GM19455 (cell line): ENCODE measurements around the gene LCNL1.

ENCODE experiments used
- ATAC-seq: cut with Tn5 transposase; IDR thresholded peaks from one replicate; pipeline ENCODE4 v1.9.1; 2021; ENCODE audit not compliant: unreplicated experiment

The LCNL1 gene

DNA sequence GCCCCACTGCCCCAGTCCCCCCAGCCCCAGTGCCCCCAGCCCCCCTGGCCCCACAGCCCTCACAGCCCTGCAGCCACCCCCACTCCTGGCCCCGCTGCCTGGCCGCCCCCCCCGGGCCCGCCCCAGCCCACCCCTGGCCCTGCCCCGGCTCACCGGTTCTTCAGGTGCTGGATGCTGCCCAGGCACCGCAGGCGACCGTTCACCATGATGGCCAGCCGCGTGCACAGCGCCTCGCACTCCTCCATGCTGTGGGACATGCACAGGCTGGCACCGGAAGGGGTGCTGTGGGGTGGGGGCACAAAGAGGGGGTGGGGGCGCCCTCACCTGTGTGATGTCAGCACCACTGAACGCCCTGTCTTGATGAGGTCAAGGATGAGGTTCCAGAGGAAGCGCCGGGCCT, 26.4 kb downstream of the LCNL1 start:
- no peak for ATAC-seq

DNA sequence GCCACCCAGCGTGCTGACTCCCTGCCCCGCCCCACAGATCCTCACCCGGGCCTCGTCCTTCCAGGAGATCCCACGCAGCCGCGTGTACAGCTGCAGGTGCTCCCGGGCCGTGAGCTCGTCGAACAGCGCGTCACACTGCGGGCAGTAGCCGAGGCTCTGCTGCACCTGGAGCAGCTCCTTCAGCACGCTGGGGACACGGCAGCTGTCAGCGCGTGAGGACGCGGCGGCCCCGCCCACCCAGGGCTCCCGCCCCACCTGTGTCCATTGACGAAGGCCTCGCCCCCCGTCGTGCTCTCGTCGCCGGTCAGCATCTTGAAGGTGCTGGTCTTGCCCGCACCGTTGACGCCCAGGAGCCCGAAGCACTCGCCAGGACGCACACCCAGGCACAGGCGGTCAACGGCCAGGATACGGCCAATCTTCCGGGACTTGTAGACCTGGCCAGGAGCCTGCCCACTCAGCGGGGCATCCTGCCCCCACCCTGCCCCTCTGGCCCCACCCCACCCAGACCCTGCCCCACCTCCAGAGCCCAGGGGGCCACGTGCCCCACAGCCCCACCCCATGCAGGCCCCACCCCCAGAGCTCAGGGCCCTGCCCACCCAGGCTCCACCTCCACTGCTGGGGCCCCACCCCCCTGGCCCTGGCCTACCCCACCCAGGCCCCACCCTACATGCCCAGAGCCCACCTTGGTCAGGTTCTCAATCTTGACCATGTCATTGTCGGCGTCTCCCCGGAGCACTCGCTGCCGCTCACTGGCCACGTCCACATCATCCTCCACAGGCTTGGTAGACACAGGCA, 27.3 kb downstream of the LCNL1 start:
- ATAC-seq: no peak

DNA sequence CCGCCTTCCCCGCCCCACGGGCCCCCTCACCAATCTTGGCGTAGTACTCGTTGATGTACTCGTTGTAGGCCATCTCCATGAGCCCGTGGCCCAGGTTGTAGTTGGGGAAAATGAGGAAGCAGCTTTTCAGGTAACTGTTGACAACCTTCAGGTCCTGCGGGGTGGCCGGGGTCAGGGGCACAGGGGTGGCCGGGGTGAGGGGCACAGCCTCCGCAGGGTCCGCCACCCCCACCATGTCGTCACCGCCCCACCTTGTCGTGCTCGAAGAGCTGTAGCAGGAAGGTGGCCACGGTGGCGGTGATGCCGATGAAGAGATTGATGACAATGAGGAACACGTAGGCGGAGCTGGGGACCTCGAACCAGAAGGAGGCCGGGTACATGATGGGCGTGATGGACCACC, 28.4 kb downstream of the LCNL1 start:
- no peak for ATAC-seq

GRCh38 chr9:137011907-137012675, 29.3 kb downstream of the LCNL1 start:
- ATAC-seq: no peak

DNA sequence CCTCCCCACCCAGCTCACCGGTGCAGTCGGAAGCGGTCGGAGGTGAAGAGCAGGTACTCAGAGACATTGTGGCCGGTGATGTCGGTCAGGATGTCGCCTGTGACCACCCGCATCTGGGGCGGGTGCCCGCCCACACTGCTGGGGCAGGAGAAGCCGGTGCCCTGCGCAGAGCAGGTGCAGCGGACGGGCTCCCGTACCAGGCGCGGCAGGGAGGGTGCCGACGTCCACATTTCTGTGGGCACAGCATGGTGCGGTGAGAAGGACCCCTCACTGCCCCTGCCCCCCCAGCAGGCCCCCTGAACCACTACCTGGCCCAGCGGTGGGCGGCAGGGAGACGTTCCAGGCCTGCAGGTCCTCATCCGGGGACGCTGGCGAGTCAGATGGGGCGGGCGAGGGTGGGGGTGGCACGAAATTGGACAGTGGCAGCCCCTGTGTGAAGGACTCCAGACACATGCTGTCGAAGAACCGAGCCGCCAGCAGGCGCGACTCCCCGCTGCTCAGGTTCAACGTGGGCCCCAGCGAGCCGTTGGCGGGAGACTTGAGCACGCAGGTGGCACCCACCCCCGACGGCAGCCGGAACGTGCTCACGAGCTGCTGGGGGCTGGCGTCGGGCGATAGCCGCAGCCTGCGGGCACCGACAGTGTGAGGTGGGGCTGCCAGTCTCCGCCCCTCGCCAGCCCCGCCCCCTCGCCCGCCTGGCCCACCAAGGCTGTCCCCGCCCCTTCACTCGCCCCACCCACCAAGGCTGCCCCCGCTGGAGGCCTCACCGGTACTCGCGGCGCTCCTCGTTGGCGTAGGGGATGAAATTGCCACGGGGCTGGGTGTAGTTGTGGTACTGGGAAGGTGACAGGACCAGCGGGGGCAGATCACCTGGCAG, 30.1 kb downstream of the LCNL1 start:
- no peak for ATAC-seq

- ATAC-seq: no peak
These were observed 30.8 kb downstream of the LCNL1 start for GRCh38 chr9:137013571-137013940.

DNA sequence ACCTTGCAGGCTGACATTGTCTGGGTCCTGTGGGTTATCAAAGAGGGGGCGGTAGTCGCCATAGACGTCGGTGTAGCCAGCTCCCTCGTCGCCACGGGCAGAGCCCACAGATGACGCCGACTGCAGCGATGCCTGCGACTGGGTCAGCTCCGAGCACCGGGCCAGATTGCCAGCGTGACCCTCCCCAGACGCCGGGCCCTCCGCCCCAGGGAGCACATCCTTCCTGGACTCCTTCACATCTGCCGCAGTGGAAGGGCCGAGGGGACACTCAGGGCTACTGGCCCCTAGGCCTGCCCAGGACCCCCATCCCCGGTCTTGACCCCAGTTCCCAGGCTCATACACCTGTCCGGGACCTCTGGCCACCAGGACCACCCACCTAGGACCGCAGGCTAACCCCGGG, 31.4 kb downstream of the LCNL1 start:
- ATAC-seq: no peak

GRCh38 chr9:137014776-137015539, 32.2 kb downstream of the LCNL1 start:
- no peak for ATAC-seq

GRCh38 chr9:137015540-137015930, 32.7 kb downstream of the LCNL1 start:
- no peak for ATAC-seq

- no peak for ATAC-seq
These were observed 33.2 kb downstream of the LCNL1 start for GRCh38 chr9:137015976-137016375.

GRCh38 chr9:137016436-137016835, 33.6 kb downstream of the LCNL1 start:
- no peak for ATAC-seq

DNA sequence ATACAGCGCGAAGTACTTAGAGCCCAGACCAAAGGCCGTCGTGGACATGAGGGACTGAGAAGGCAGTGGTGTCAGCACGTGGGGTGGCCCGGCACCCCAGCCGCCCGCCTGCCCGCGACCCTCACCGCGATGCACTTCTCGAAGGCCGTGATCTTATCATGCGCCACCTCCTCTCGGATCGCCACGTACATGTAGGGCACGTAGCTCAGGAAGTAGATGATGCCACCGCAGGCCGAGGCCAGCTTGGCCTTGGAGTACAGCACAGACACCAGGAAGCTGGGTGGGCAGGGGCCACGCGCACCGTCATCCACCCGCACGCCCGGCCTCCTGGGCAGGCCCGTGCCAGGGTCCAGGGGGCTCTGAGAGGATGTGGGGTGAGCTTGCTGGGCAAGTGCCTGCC, 34.3 kb downstream of the LCNL1 start:
- no peak for ATAC-seq

GRCh38 chr9:137017791-137018497, 35.2 kb downstream of the LCNL1 start:
- ATAC-seq: no peak

GRCh38 chr9:137018761-137019559, 36.2 kb downstream of the LCNL1 start:
- ATAC-seq: no peak

DNA sequence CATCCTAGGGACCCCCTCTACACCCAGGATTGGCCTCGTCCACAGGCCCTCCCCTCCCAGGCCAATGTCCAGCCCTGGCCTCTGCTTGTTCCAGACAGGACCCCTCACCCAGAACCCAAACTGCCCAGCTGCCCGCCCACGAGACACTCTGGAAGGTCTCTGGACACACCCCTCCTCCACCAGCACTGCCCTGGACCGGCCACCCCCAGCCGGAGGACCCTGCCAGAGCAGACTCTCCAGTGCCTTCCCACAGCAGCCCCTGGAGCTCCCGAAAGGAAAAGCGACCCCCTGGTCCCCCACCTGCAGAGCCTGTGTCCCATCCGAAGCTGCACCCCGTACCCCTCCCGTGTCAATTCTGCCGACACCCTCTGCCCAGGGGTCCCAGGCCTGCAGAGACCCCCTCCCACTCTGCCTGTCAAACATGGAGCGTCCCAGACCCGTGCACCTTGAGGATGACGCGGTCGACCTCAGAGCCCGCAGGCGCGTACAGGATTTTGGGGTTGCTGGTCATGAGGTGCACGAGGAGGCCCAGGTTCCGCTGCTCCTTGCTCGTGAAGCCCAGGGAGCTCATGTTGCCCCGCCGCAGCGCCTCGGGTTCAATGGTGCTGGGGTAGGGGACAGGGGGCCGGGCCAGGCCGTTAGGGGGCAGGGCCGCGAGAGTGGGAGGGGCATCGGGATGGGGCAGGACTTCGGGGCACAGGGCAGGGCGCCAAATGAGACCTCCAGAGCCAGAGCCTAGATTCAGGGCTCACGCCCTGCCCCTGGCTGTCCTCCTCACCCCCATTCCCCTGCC, 37.3 kb downstream of the LCNL1 start:
- no peak for ATAC-seq

DNA sequence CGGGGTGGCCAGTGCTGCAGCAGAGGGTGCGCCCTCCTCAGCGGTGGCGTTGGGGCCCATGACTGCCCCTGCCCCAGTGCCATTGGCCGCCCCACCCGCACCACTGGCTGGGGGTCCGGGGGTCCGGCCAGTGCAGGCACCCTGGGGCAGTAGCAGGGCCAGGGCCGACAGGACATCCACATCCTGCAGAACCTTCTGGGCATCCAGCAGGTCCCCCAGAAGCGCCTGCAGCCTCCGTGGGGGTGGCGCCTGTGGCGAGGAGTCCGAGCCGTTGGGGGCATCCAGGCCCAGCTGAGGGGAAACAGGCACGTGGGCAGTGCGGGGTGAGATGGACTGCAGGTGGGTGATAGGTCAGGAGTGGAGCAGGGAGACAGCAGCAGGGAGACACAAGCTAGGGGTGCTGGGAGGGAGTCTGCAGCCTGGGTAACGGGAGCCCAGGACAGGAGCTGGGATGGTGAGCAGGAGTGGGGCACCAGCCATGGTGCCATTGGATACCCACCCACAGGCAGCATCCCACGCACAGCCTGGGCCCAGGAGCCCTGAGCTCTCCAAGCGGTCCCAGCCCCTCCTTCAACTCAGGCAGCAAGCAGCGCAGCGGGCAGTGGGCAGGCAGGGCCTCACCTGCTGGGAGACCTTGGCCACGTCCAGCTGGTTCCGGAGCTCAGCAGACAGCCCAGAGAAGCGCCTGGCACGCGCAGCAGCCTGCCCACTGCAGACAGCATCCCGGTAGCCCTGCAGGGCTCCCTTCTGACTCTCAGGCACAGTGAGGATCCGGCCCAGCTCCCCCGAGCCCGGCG, 38.2 kb downstream of the LCNL1 start:
- no peak for ATAC-seq

GRCh38 chr9:137021568-137021978, 38.8 kb downstream of the LCNL1 start:
- no peak for ATAC-seq
